Keratinocyte (primary cell): ENCODE data around the gene DPM1. TPM values are rescaled to one million over a fixed set of nuclear protein-coding genes. Genes with fewer than 3 reads are reported as not detected.

Experiments
- DNase-seq: peaks from one replicate; pipeline ENCODE4 v3.0.0-alpha.2; 2011; ENCODE audit warnings: low read depth, missing footprints, low spot score
- FAIRE-seq: peaks from 2 replicates; lab custom pipeline; 2011; peaks lifted over from hg19 to GRCh38; lab: Jason Lieb, UNC
- H2AFZ ChIP-seq: 2 replicates; pipeline ENCODE4 v1.6.0; 2012; ENCODE audit warnings: low read length, control low read depth, inconsistent platforms; ENCODE audit not compliant: control insufficient read depth
- H3K27ac ChIP-seq: 2 replicates; pipeline ENCODE4 v1.5.1; 2011; ENCODE audit warnings: low read length; ENCODE audit not compliant: control insufficient read depth, insufficient read depth
- H3K27me3 ChIP-seq: 3 replicates; pipeline ENCODE4 v1.6.0; 2011; ENCODE audit warnings: low read length; ENCODE audit not compliant: control insufficient read depth, insufficient read depth; ENCODE audit errors: extremely low read depth
- H3K36me3 ChIP-seq, 2 experiments: 2 replicates in 1 of 2; 3 replicates in 1 of 2; pipeline ENCODE4 v1.5.1; 2011; ENCODE audit warnings: low read length in 2 of 2, mild to moderate bottlenecking in 1 of 2; ENCODE audit not compliant: control insufficient read depth in 2 of 2, insufficient read depth in 2 of 2; ENCODE audit errors: extremely low read depth in 1 of 2
- H3K4me1 ChIP-seq: 3 replicates; pipeline ENCODE4 v1.5.1; 2011; ENCODE audit warnings: low read length; ENCODE audit not compliant: control insufficient read depth, insufficient read depth; ENCODE audit errors: extremely low read depth
- H3K4me2 ChIP-seq: 3 replicates; pipeline ENCODE4 v1.6.0; 2011; ENCODE audit warnings: low read depth, low read length; ENCODE audit not compliant: control insufficient read depth, insufficient read depth; ENCODE audit errors: extremely low read depth
- H3K4me3 ChIP-seq, 3 experiments: fragments of 200-600 bp in 1 of 3; sonication (generic) in 1 of 3; 2 replicates in 2 of 3; 3 replicates in 1 of 3; pipeline ENCODE4 v1.5.1; 2011 to 2016; ENCODE audit warnings: low read length in 3 of 3, mild to moderate bottlenecking in 3 of 3, control low read depth in 2 of 3, inconsistent platforms in 1 of 3, low read depth in 1 of 3, mixed read lengths in 1 of 3, mixed run types in 1 of 3, moderate library complexity in 1 of 3; ENCODE audit not compliant: control insufficient read depth in 2 of 3, insufficient read depth in 2 of 3; ENCODE audit errors: extremely low read depth in 1 of 3
- H3K79me2 ChIP-seq: 2 replicates; pipeline ENCODE4 v1.6.0; 2012; ENCODE audit warnings: low read length; ENCODE audit not compliant: control insufficient read depth, insufficient read depth
- H3K9ac ChIP-seq: 3 replicates; pipeline ENCODE4 v1.6.0; 2011; ENCODE audit warnings: low read length; ENCODE audit not compliant: control insufficient read depth, insufficient read depth; ENCODE audit errors: extremely low read depth
- H3K9me1 ChIP-seq: 3 replicates; pipeline ENCODE4 v1.6.0; 2011; ENCODE audit warnings: low read length; ENCODE audit not compliant: control insufficient read depth, insufficient read depth; ENCODE audit errors: extremely low read depth
- H3K9me3 ChIP-seq: 2 replicates; pipeline ENCODE4 v1.5.1; 2012; ENCODE audit warnings: low read depth, low read length; ENCODE audit not compliant: control insufficient read depth
- H4K20me1 ChIP-seq: 3 replicates; pipeline ENCODE4 v1.6.0; 2011; ENCODE audit warnings: low read length; ENCODE audit not compliant: control insufficient read depth, insufficient read depth; ENCODE audit errors: extremely low read depth
- CTCF ChIP-seq, 3 experiments: IDR thresholded peaks in 1 of 3; conservative IDR thresholded peaks in 1 of 3; optimal IDR thresholded peaks in 1 of 3; 2 replicates in 2 of 3; 3 replicates in 1 of 3; pipeline versions ENCODE3 to v1.5.1; 2011; ENCODE audit warnings: low read length in 3 of 3, mild to moderate bottlenecking in 3 of 3, moderate library complexity in 2 of 3, control low read depth in 1 of 3, inconsistent platforms in 1 of 3; ENCODE audit not compliant: insufficient read depth in 2 of 3; ENCODE audit errors: extremely low read depth in 1 of 3
- EZH2 ChIP-seq: IDR thresholded peaks from one replicate; pipeline ENCODE4 v1.6.1; 2012; ENCODE audit warnings: inconsistent platforms, mild to moderate bottlenecking, low read length, moderate library complexity
- dilution Hi-C: fragments of 300-500 bp; cut with MboI; formaldehyde crosslinking; loops from one replicate; pipeline ENCODE4 v1.7.0; 2020; ENCODE audit warnings: low sequenced_read_pairs; ENCODE audit not compliant: extremely low pct_ligation_motif_present
- polyA plus RNA-seq, 5 experiments: library from polyadenylated mRNA; depleted of rRNA in 3 of 5; stranded (reverse) in 3 of 5; stranded (forward) in 1 of 5; unstranded in 1 of 5; fragments of >200 nt; gene quantifications; 1 replicate in 1 of 5; 2 replicates in 3 of 5; 3 replicates in 1 of 5; pipeline versions ENCODE4 v1.2.1 to v1.2.3, GENCODE V29; 2011 to 2012; ENCODE audit warnings: missing spikeins in 2 of 5, low read depth in 1 of 5, low replicate concordance in 1 of 5

The DPM1 gene
- polyA plus RNA-seq, 1 donor (not counting 4 experiments of a cell fraction or from before 2014, with no cell fraction given): 99.4 TPM

GRCh38 chr20:50968289-50968688, 10.0 kb upstream of the DPM1 start:
- no peak overlapping the region for H3K27ac ChIP-seq
- H4K20me1 ChIP-seq: no peaks in the 10 kb centered on the region
- H3K9me3 ChIP-seq: no peaks in the 10 kb centered on the region
- no peaks in the 10 kb centered on the region for H3K79me2 ChIP-seq
- no peak overlapping the region for H2AFZ ChIP-seq
- H3K4me1 ChIP-seq: no peaks in the 10 kb centered on the region
- H3K9me1 ChIP-seq: no peaks in the 10 kb centered on the region
- no peak overlapping the region for H3K4me3 ChIP-seq
- DNase-seq: no peak
- TF ChIP-seq CTCF (optimal IDR thresholded peaks at IDR 0.05 in 1 of 3, IDR thresholded peaks at IDR 0.05 in 1 of 3, conservative IDR thresholded peaks at IDR 0.05 in 1 of 3; ENCODE audit: extremely low read depth in 1 of 3, insufficient read depth in 2 of 3, low read length in 3 of 3) (no peak), EZH2 (no peak)
- dilution Hi-C loops: no loop called here
- no peak overlapping the region for H3K4me2 ChIP-seq
- no peak overlapping the region for H3K9ac ChIP-seq
- no peaks in the 10 kb centered on the region for H3K27me3 ChIP-seq
- FAIRE-seq: no peak
- H3K36me3 ChIP-seq: no peaks in the 10 kb centered on the region

GRCh38 chr20:50967586-50967985, 9.3 kb upstream of the DPM1 start:
- Histone ChIP-seq H3K9ac (no peak overlapping the region), H3K36me3 (no peaks in the 10 kb centered on the region), H3K79me2 (no peaks in the 10 kb centered on the region), H3K9me3 (no peaks in the 10 kb centered on the region), H3K4me3 (no peak overlapping the region), H3K27me3 (no peaks in the 10 kb centered on the region), H3K4me1 (no peaks in the 10 kb centered on the region), H3K4me2 (no peak overlapping the region), H2AFZ (no peak overlapping the region), H3K9me1 (no peaks in the 10 kb centered on the region), H3K27ac (no peak overlapping the region), H4K20me1 (no peaks in the 10 kb centered on the region)
- TF ChIP-seq CTCF (optimal IDR thresholded peaks at IDR 0.05 in 1 of 3, IDR thresholded peaks at IDR 0.05 in 1 of 3, conservative IDR thresholded peaks at IDR 0.05 in 1 of 3; ENCODE audit: extremely low read depth in 1 of 3, insufficient read depth in 2 of 3, low read length in 3 of 3) (no peak), EZH2 (no peak)
- FAIRE-seq (no peak), DNase-seq (no peak)
- dilution Hi-C loops: no loop called here
